ENCODE results near the gene SNAI3.

SNAI3 gene

GRCh38 chr16:88686439-88687253 is at the start of gene SNAI3:
Gene SNAI3 (minus strand): TSS chr16:88686507. CDS start chr16:88686406, 101 bp downstream.
- peak; percentile 90 for DNase-seq

- no peak for DNase-seq
Observed at GRCh38 chr16:88736088-88736487, 49.8 kb upstream of the SNAI3 start.

- DNase-seq, result no peak
Observed at GRCh38 chr16:88735616-88736015, 49.3 kb upstream of the SNAI3 start.

GRCh38 chr16:88735121-88735520 is 48.8 kb upstream of the SNAI3 start:
- DNase-seq, result no peak

GRCh38 chr16:88734361-88734728 is 48.0 kb upstream of the SNAI3 start:
- no peak for DNase-seq

GRCh38 chr16:88733630-88734360 is 47.5 kb upstream of the SNAI3 start:
- DNase-seq, result no peak

GRCh38 chr16:88732961-88733294 is 46.6 kb upstream of the SNAI3 start:
- DNase-seq, result no peak

- no peak for DNase-seq
Observed at GRCh38 chr16:88732172-88732960, 46.1 kb upstream of the SNAI3 start.

- DNase-seq, result peak; percentile 45
Observed at GRCh38 chr16:88731699-88732098, 45.4 kb upstream of the SNAI3 start.

- DNase-seq, result no peak
Observed at GRCh38 chr16:88730632-88731607, 44.6 kb upstream of the SNAI3 start.

- no peak for DNase-seq
Observed at GRCh38 chr16:88727871-88728270, 41.6 kb upstream of the SNAI3 start.

- DNase-seq, result no peak
Observed at GRCh38 chr16:88726981-88727380, 40.7 kb upstream of the SNAI3 start.

- DNase-seq, result no peak
Observed at GRCh38 chr16:88726408-88726749, 40.1 kb upstream of the SNAI3 start.

GRCh38 chr16:88725609-88726407 is 39.5 kb upstream of the SNAI3 start:
- DNase-seq, result no peak

GRCh38 chr16:88724855-88725555 is 38.7 kb upstream of the SNAI3 start:
- no peak for DNase-seq

GRCh38 chr16:88723911-88724310 is 37.6 kb upstream of the SNAI3 start:
- no peak for DNase-seq

- DNase-seq, result no peak
Observed at GRCh38 chr16:88723507-88723887, 37.2 kb upstream of the SNAI3 start.

GRCh38 chr16:88722784-88723506 is 36.6 kb upstream of the SNAI3 start:
- DNase-seq, result no peak

GRCh38 chr16:88721815-88722755 is 35.8 kb upstream of the SNAI3 start:
- no peak for DNase-seq

Data from hematopoietic multipotent progenitor cell treated with erythropoietin and hydrocortisone succinate and interleukin-3 and kit ligand, for 4 days (in vitro differentiated cells).